Keratinocyte (primary cell): ENCODE data around the gene CCR7.

Experiments used
- EZH2 ChIP-seq: IDR thresholded peaks from one replicate; pipeline ENCODE4 v1.6.1; 2012; ENCODE audit warnings: inconsistent platforms, mild to moderate bottlenecking, low read length, moderate library complexity
- TF ChIP-seq, protein P1 (sequence below), 3 experiments: IDR thresholded peaks in 1 of 3; conservative IDR thresholded peaks in 1 of 3; optimal IDR thresholded peaks in 1 of 3; 2 replicates in 2 of 3; 3 replicates in 1 of 3; pipeline versions ENCODE3 to v1.5.1; 2011; ENCODE audit warnings: low read length in 3 of 3, mild to moderate bottlenecking in 3 of 3, moderate library complexity in 2 of 3, control low read depth in 1 of 3, inconsistent platforms in 1 of 3; ENCODE audit not compliant: insufficient read depth in 2 of 3; ENCODE audit errors: extremely low read depth in 1 of 3

GRCh38 chr17:40557531-40558299 is 7.6 kb downstream of the CCR7 start:
- no peak for TF ChIP-seq EZH2
- TF ChIP-seq, protein P1, sequence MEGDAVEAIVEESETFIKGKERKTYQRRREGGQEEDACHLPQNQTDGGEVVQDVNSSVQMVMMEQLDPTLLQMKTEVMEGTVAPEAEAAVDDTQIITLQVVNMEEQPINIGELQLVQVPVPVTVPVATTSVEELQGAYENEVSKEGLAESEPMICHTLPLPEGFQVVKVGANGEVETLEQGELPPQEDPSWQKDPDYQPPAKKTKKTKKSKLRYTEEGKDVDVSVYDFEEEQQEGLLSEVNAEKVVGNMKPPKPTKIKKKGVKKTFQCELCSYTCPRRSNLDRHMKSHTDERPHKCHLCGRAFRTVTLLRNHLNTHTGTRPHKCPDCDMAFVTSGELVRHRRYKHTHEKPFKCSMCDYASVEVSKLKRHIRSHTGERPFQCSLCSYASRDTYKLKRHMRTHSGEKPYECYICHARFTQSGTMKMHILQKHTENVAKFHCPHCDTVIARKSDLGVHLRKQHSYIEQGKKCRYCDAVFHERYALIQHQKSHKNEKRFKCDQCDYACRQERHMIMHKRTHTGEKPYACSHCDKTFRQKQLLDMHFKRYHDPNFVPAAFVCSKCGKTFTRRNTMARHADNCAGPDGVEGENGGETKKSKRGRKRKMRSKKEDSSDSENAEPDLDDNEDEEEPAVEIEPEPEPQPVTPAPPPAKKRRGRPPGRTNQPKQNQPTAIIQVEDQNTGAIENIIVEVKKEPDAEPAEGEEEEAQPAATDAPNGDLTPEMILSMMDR (optimal IDR thresholded peaks at IDR 0.05 in 1 of 3, IDR thresholded peaks at IDR 0.05 in 1 of 3, conservative IDR thresholded peaks at IDR 0.05 in 1 of 3; ENCODE audit: extremely low read depth in 1 of 3, insufficient read depth in 2 of 3, low read length in 3 of 3) = no peak
